Thyroid gland (tissue), 4 donors: ENCODE data around the gene SLC35B3. TPM values are rescaled to one million over a fixed set of nuclear protein-coding genes. Genes with fewer than 3 reads are reported as not detected.

Experiments
- DNase-seq, 2 donors: peaks; one replicate each; pipeline ENCODE4 v3.0.0-alpha.2; 2019
- H3K27ac ChIP-seq, 3 donors: fragments of 200-600 bp; sonication (generic); 1 replicate in 2 of 3; 2 replicates in 1 of 3; pipeline ENCODE4 v1.5.1; 2016 to 2019; ENCODE audit warnings: mild to moderate bottlenecking in 1 of 3, moderate library complexity in 1 of 3
- H3K27me3 ChIP-seq: fragments of 200-600 bp; sonication (generic); one replicate; pipeline ENCODE4 v1.5.1; 2019
- H3K36me3 ChIP-seq, 2 donors: fragments of 200-600 bp; sonication (generic); one replicate each; pipeline ENCODE4 v1.5.1; 2016 to 2019
- H3K4me1 ChIP-seq, 2 donors: fragments of 200-600 bp; sonication (generic); one replicate each; pipeline ENCODE4 v1.5.1; 2017 to 2019
- H3K4me3 ChIP-seq, 3 donors: fragments of 200-600 bp; sonication (generic); replicated peaks in 1 of 3; 1 replicate in 2 of 3; 2 replicates in 1 of 3; pipeline ENCODE4 v1.5.1; 2016; ENCODE audit warnings: mild to moderate bottlenecking in 1 of 3
- H3K9me3 ChIP-seq: fragments of 200-600 bp; sonication (generic); one replicate; pipeline ENCODE4 v1.5.1; 2017
- CTCF ChIP-seq, 6 experiments: fragments of 200-600 bp in 3 of 6; fragments of 450-650 bp in 3 of 6; sonication (generic) in 3 of 6; IDR thresholded peaks; one replicate each; pipeline ENCODE4 v1.5.1; 2016 to 2019; ENCODE audit warnings: antibody characterized with exemption in 6 of 6, mild to moderate bottlenecking in 2 of 6, inconsistent platforms in 1 of 6, moderate library complexity in 1 of 6
- POLR2A ChIP-seq, 2 donors: fragments of 450-650 bp; IDR thresholded peaks; one replicate each; pipeline ENCODE4 v1.6.1; 2017; ENCODE audit warnings: antibody characterized with exemption in 2 of 2, mild to moderate bottlenecking in 2 of 2, moderate library complexity in 1 of 2
- WGBS, 2 donors: methylation state at CpG; one replicate each; pipeline ENCODE4 v1.1.5; 2017; 5-methylcytosine and 5-hydroxymethylcytosine counted together
- intact Hi-C: fragments of 100-400 bp; cut with DNase I; formaldehyde crosslinking; loops from one replicate; pipeline ENCODE4 v1.15.1; 2023
- total RNA-seq, 4 donors: library from RNA; depleted of rRNA; stranded (reverse); fragments of >200 nt; gene quantifications; one replicate each; pipeline ENCODE4 v1.2.3, GENCODE V29; 2016

The SLC35B3 gene
- total RNA-seq, 4 donors from 2014 or later: 25.0 to 34.6 (median 28.4) TPM

- intact Hi-C loops: no loop called here
- TF ChIP-seq CTCF (IDR thresholded peaks at IDR 0.05) (no peak), POLR2A (IDR thresholded peaks at IDR 0.05) (no peak)
- Histone ChIP-seq H3K9me3 (no peaks in the 10 kb centered on the region), H3K27ac (no peak overlapping the region), H3K27me3 (no peaks in the 10 kb centered on the region), H3K4me1 (no peaks in the 10 kb centered on the region), H3K36me3 (no peaks in the 10 kb centered on the region), H3K4me3 (no peak overlapping the region)
- WGBS, 2 donors: 88 to 96% methylated on average over 1 of the region's 1 CpG
- no peak for DNase-seq
These were observed 32.8 kb downstream of the SLC35B3 start for GRCh38 chr6:8402546-8402945.

GRCh38 chr6:8400663-8401062 lies 34.7 kb downstream of the SLC35B3 start:
- Histone ChIP-seq H3K27ac (no peak overlapping the region), H3K36me3 (no peaks in the 10 kb centered on the region), H3K4me3 (no peak overlapping the region), H3K27me3 (no peaks in the 10 kb centered on the region), H3K9me3 (no peaks in the 10 kb centered on the region), H3K4me1 (no peaks in the 10 kb centered on the region)
- WGBS, 2 donors: 82 to 90% methylated on average over 1 of the region's 1 CpG
- TF ChIP-seq CTCF (IDR thresholded peaks at IDR 0.05) (no peak), POLR2A (IDR thresholded peaks at IDR 0.05) (no peak)
- intact Hi-C loops: no loop called here
- DNase-seq: no peak

- intact Hi-C loops: no loop called here
- no peak for DNase-seq
- Histone ChIP-seq H3K27me3 (no peaks in the 10 kb centered on the region), H3K27ac (no peak overlapping the region), H3K9me3 (no peaks in the 10 kb centered on the region), H3K4me3 (no peak overlapping the region), H3K36me3 (no peaks in the 10 kb centered on the region), H3K4me1 (no peaks in the 10 kb centered on the region)
- TF ChIP-seq CTCF (IDR thresholded peaks at IDR 0.05): no peak
- TF ChIP-seq POLR2A (IDR thresholded peaks at IDR 0.05): no peak
- WGBS, 2 donors: 83 to 89% methylated on average over 2 of the region's 2 CpGs
These were observed 42.8 kb downstream of the SLC35B3 start for GRCh38 chr6:8392569-8392968.

- no peak overlapping the region for H3K4me3 ChIP-seq
- intact Hi-C loops: no loop called here
- DNase-seq: no peak
- no peak for TF ChIP-seq CTCF (IDR thresholded peaks at IDR 0.05)
- no peak for TF ChIP-seq POLR2A (IDR thresholded peaks at IDR 0.05)
- no peaks in the 10 kb centered on the region for H3K9me3 ChIP-seq
- H3K4me1 ChIP-seq: no peaks in the 10 kb centered on the region
- H3K27ac ChIP-seq: no peak overlapping the region
- no peaks in the 10 kb centered on the region for H3K36me3 ChIP-seq
- H3K27me3 ChIP-seq: no peaks in the 10 kb centered on the region
These were observed 43.4 kb downstream of the SLC35B3 start for GRCh38 chr6:8391934-8392333.

GRCh38 chr6:8389036-8389818 lies 46.1 kb downstream of the SLC35B3 start:
- Histone ChIP-seq H3K27ac (no peak overlapping the region), H3K27me3 (no peaks in the 10 kb centered on the region), H3K36me3 (no peaks in the 10 kb centered on the region), H3K9me3 (no peaks in the 10 kb centered on the region), H3K4me3 (no peak overlapping the region), H3K4me1 (no peaks in the 10 kb centered on the region)
- TF ChIP-seq CTCF (IDR thresholded peaks at IDR 0.05) (no peak), POLR2A (IDR thresholded peaks at IDR 0.05) (no peak)
- DNase-seq: no peak
- WGBS, 2 donors: 76 to 84% methylated on average over 4 of the region's 4 CpGs
- intact Hi-C loops: no loop called here
